A204.1 (cell line): Measurements from ENCODE around the gene DCHS2.
"Not testable (repeated sequence)": the region's sequence is repeated elsewhere in the genome, so short reads cannot be mapped to it uniquely, and the experiment has no call there.

Experiments used
- FAIRE-seq: peaks from 2 replicates; lab custom pipeline; 2012; peaks lifted over from hg19 to GRCh38; lab: Jason Lieb, UNC

Gene DCHS2

DNA sequence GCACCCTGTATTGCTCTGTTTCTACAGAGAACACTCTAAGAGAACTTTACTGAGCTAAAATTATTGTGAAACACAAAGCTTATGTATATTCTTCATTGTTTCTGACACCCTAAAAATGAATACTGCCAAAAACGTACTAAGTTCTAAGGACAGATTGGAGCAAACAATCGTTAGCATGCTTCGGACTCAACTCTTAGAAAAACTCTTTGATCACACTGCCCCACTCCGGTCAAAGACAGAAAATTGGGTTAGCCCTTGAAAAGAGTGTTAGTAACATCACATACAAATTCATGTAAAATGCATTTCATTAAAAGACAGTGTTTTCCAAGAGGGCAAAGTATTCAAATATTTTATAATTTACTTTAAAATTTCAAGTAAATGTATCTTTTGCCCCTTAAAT is 177.4 kb downstream of the DCHS2 start:
- FAIRE-seq, result no peak

DNA sequence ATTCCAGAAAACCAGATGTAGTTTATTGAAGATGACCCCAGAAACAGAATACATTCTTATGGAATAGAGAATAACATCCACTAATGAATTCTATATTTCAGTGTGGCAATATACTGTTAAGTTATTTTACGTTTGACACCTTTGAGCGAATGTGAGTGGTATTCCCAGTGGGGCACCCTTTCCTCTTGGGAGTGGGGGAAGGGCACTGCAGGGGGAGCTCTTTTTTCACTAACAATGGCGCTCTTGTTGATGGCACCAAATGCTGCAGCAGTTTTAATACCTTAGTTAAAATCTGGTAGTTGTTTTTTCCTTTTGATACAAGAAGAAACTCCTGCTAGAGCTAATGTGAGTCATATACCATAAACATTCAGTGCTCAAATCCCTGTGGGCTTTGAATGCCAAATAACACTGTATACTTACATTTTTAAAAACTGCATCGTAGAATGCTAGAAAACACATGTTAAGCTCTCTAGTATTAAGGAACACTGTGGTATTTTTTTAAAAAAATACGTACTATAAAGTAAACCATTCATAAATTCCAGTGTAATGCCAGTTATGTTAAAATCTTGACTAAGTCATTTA is 178.5 kb downstream of the DCHS2 start:
- FAIRE-seq, result no peak

DNA sequence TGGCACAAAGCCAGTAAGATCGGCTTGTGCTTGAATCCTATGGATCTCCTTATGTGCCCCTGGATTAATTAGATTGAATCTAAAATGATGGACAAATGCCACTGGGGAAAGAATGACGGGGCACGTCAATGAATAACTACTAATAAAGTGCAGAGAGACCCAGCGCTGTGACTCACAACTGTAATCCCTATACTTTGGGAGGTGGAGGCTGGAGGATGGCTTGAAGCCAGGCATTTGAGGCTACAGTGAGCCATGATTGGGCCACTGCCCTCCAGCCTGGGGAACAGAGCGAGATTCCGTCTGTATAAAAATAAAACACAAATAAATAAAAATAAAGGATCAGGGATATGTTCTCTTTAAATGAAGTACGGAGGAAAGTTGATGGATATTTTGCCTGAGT is 179.4 kb downstream of the DCHS2 start:
- no peak for FAIRE-seq

DNA sequence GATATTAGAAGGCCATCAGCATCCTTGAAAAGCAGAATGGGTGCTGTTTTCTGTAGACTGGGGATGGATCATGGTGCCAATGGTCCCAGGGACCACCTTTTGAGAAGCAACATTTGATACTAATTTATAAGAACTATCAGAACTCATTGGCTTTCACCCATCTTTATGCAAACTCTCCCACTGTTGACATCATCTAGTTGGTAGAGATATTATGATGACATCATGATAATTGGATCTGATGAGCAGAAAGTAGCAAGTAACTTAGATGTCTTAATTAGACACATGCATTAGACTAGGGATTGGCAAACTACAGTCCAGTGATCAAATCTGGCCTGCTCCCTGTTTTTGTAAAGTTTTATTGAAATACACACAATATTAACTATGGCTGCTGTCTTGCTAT is 181.0 kb downstream of the DCHS2 start:
- no peak for FAIRE-seq

DNA sequence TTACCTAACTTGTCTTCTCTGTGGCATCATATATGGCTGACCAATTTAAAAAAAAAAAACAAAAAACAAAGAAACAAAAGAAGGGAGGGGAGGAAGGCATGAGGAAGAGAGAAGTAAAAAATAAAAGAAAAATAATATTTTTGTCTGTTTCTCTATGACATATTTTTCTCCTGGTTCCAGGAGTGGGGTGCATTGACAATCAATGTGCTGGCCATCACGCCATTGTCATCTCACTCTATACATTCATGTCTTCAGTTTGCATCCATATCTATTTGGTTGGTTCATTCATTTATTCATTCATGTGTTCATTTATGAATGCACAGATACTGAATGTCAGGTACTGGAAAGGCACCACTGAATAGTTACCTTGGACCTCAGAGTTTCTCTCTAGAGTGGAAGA is 183.4 kb downstream of the DCHS2 start:
- no peak for FAIRE-seq

DNA sequence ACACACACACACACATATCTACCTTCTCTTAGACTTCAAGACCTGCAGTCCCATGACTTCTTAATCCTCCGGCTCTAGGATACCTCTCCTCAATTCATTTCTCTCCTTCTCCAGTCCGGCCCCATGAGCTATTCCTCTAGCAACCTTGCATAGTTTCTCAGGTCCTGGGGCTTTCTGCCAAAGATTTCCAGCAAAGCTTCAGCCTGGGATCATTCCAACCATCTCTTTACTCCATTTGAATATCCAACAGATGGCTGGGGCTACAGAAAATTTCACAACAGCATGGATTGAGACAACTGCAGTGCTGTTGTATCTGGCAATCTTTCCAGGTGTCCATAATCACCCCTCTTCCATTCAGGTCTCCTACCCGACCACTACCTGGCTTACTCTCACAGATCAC is 184.1 kb downstream of the DCHS2 start:
- FAIRE-seq, result no peak

DNA sequence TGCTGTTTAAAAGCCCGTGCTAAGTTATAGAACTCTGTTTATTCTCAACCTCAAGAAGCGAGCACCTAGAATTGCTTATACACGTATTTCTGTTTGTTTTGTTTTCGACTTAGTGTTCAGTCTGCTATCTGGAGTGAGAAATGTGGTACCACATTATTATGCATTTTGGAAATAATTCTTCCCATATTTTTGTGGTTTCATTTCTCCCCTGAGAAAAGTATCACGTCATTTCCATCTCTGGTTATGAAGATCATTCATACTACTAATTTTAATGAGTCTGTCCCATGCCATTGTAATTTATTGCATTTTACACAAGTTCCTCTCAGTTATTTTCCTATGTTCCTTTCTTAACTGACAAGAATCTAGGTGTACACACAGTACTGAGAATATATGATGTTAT is 186.0 kb downstream of the DCHS2 start:
- FAIRE-seq, result no peak

DNA sequence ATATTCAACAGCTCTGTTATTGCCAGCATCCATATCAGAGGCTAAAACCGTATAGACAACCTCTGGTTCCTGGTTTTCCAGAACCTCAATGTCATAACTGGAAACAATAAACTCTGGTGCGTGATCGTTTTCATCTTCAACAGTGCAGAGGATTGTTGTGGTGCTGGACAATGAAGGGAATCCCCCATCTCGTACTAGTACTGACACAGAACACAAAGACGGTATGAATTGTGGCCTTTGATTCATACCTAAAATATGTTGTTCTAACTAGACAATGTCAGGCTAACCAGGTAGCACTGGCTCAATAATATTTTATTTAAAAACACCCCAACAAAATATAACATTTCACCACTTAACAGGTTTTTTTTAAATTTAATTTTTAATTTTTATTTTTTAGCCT is 186.9 kb downstream of the DCHS2 start:
- FAIRE-seq, result no peak

DNA sequence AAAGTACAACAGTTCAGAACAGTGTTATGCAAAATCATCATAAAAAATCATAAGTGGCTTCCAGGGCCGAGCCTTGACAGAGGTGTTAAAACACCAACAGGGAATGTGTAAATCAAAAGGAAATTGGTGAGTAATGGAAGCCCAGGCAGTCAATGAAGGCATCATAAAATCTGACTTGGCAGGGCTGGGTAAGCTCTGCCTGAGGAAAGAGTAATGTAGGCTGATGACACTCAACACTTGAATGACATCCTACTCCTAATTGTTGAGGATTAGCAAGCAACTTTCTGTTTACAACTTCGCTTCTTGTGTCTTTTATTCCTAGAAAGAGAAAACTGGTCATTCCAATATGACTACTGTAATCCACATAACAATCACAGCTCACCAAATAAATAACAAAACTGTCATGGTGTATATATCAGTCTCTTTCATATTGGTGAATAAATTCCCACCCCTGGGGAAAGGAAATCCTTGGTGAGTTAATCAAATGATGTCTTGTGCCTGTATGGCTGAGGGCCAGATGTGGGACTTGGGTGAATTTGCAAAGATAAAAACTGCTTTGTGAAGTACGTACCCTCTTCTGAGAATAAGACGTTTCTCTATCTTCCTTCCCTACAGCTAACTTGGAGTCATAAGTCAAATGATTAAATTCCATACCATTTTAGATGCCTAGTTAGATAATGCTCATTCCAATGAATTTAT is 196.8 kb downstream of the DCHS2 start:
- FAIRE-seq, result no peak

DNA sequence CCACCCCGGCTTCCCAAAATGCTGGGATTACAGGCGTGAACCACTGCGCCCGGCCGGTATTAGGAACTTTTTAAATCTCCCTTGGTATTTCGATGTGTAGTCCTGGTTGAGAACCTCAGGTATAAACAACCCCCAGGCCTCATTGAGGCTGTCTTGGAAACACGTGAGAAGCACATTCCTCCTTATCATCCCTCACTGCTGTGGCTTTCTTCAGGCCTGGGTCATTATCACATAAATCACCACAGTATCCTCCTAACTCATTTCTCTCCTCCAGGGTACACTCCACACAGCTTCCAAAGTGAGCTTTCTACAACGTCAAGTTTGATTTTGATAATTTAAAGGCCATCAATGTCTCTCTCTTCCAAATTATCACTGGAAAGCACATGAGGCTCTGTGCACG is 198.2 kb downstream of the DCHS2 start:
- no peak for FAIRE-seq

DNA sequence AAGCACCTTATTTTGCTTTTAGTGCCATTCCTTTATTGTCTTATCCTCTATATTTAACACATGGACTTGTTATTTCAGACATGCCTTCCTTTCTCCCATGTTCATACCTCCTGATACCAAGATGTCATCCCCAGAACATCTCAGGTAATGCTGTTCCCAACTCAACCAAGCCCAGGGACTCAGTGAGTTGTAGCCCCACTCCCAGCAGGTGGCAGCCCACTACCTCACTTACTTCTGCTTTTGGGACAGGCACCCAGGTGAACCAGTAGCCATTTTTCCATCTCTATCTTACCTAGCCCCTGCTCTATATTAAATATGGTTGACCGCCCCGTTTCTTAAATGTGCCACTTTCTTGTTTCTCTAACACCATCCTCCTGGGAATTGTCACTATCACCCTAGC is 199.0 kb downstream of the DCHS2 start:
- FAIRE-seq, result no peak

DNA sequence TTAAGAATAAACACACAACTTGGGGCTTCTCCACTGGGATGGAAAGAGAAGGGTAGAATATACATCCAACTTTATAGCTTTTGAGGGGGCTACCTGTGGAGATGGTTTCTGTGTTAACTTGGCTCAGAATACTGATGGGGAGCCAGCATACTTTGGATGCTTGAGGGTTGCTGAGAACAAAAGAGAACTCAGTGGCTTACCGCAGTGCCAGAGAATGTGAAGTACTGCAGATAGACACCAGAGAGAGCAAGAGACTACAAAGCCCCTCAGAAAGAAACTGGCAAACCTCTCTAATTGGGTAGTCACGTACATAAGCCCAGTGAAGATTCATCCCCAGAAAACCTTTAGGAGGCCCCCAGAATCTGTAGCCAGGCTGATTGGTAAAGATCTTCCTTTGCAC is 214.4 kb downstream of the DCHS2 start:
- FAIRE-seq, result no peak

DNA sequence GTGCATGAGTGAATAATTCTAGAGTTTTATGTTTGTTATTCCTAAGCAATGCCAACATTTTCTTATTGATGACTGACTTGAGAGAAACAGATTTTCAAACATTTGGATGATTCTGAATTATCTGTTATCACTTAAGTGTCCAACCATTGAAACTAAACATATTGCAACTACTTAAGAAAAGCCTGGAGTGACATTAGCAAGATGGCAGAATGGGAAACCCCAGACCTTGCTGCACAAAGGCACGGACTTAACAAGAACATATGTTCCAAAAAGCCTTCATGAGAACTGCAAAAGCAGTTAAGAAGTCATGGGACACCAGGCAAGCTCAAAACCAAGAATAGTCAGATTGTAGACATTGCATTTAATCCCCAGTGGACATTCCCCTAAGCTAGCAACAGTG is 215.1 kb downstream of the DCHS2 start:
- FAIRE-seq, result no peak

DNA sequence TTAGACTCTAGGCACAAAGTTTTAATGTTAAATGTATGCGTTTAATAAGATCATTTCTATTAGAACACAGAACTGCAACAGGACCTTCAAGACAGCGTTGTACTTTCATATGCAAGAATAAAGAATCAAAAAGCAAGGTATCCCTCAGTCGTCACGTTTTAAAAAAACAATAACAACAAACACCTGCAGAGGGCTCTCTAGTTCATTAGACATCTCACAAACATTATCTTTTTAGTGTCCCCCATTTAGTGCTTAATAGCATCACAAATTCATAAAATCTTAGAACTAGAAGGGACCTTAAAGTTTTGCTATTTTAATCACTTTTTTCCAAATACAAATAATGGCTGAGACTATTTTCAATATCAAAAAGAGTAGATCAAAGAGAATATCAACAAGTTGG is 236.6 kb downstream of the DCHS2 start:
- FAIRE-seq, result no peak

DNA sequence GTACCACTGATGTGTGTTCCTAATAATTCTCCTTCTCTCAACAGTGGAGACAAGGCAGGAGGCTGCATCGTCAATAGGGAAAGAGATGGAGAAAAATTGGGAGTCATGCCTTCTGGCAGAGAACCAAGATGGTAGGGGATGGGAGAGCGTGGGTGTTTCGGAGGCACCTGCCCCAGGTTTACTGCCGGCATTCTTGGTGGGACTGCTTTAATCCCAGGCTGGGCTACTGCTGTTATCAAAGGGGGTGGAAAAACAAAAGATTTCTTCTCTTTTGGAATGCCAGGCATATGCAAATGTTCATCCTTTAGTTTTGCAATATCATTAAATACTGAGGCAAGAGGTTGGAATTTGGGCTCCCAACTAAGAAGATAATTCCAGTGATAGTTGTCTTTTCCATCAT is 257.0 kb downstream of the DCHS2 start:
- no peak for FAIRE-seq

DNA sequence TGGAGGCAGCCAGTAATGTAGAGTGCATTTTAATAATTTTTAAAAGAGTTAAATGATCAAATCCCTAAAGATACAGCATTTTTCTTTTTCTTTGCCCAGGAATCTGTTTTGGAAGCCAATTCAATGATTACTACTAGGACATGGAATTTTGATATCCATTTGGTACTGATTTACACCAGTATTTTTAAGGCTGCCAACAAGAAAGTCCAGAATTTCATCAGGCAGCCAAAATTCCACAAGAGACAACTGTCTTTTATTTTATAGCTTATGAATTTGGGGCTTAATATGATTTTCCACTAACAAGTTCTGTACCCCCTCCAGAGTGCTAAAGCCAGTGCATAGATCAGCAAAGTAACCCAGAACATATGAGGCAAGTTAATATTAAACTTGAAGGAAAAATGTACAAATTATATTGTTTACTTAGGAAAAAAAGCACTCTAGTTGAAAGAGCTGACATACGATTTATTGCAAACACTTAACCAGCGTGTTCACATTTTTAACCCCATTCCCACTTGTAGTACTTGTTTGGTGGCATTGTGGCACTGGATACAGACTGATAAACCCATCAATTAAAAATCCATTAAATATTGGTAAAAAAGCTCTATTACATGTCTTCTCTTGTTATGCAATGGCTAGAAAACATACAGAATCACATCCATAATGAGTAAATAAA is 259.7 kb downstream of the DCHS2 start:
- no peak for FAIRE-seq

DNA sequence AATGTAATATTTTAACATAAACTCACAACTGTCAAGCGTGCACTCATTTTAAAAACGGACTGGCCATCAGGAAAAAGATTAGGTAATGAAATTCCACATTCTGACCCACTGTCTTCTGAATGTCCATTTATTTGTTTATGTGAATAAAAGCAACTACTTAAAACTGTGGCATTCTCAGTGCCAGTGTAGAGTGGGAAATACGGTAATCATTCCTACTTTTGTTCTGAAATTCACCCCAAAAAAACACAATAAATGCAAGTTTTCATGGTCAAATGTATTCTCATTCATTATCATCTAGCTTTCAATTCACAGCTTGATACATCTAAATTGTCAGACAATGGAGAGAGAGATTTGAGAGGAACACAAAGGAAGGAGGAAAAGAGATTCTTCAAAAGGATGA is 260.9 kb downstream of the DCHS2 start:
- no peak for FAIRE-seq

DNA sequence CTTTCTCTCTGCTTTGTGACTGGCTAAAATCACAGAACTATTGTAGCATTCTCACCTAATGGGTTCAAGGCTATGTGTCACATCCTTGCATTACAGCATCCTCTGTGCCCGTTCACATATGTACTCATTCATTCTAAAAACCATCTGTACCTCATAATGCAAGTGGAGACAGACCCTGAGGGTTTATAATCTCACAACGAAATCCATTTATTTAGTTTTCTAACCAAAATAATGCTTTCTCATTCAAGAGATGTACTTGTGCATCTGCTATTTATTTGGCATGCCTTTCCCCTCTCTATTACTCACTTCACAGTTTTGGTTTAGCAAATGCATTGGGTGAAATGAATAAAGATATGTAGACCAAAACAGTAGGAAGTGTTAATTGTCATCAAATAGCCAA is 261.5 kb downstream of the DCHS2 start:
- no peak for FAIRE-seq

DNA sequence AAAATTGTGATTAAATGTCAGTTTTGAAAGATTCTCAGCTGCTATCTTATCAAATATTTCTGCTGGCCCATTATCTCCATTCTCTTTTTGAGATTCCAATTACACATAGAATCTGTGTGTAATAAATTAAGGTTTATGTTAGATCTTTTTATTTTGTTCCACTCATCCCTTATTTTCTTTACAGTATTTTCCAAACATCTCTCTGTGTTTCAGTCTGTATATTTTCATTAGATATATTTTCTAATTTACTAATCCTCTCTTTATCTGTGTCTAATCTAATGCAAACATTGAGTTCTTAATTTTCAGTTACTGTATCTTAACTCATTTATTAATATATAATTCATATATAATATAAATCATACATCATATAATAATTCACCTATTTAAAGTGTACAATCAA is 268.7 kb downstream of the DCHS2 start:
- no peak for FAIRE-seq

DNA sequence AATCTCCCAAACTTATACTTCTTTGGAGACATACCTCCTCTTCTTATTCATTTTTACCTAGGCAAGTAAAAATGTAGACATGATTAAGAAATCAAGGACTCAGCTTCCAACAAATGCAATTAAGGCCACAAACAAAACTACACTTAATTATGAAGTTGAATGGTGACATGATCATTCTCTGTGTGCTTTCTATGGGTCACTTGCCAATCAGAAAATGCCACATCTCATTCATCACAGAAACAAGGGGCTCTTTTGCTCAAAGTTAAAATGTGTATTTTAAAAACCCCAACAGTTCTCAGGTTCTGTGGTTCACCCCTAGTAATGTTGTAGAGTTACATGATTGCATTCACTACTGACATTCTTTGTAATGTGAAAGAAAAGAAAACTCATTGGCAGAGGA is 273.5 kb downstream of the DCHS2 start:
- no peak for FAIRE-seq

DNA sequence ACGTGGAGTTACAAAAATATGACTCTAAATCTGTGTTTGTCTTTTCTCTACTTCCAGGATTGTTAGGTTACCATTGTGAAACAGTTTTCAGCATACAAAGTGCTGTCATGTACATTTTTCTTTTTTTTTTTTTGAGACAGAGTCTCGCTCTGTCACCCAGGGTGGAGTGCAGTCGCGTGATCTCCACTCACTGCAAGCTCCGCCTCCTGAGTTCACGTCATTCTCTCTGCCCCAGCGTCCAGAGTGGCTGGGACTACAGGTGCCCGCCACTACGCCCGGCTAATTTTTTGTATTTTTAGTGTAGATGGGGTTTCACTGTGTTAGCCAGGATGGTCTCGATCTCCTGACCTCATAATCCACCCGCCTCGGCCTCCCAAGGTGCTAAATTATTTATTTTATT is 274.2 kb downstream of the DCHS2 start:
- not testable (repeated sequence) for FAIRE-seq

DNA sequence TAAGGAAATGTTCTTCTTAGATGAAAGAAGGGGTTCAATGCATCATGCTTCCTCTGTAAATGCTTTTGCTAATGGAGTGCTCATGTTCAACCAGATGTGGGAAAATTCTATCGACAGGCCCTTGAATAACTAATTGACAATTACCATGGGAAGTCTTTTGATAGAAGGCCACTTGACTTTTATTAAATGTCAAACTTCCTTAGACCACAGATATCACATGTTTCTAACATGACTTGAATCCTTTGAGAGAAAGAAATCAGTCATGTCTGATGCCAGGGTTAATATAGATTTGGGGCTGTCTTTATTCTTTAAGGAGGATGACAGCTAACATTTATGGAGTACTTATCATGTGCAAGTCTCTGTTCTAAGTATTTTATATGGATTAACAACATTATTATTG is 280.1 kb downstream of the DCHS2 start:
- FAIRE-seq, result no peak

DNA sequence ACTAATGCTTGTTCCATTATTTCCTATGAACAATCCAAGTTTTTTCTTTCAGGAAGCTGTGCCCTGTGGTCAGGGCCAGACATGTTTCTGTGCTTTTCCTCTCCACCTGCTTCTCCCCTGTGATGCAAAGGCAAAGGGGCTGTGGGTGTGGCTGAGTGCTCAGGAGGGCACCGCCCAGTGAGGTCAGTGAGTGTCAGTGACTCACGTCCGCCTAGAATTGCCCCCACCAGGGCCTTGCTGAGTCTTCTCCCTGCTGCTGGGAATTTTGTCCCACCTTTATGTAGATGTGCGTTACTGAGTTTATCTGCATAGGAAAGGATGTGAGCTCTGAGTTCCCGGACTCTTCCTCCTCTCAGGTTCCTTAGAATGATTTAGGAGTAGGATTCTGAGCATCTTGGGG is 283.2 kb downstream of the DCHS2 start:
- no peak for FAIRE-seq

DNA sequence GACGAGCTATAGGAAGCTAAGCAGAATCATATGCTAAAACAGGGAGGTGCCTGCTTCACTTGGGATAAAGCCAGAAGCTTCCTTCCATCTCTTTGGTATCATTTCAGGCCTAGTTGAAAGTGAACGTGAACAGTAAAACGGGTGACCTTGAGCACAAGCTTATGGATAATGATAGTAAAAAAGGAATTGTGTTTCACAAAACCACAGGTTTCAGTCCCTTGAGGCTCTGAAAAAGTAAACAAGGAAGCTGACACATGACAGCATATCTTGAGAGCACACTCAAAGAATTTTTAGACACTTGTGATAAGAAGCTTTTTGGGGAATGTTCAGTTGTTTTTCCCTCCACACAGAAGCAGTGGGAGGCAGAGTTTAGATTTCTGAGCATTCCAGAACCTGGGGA is 286.1 kb downstream of the DCHS2 start:
- no peak for FAIRE-seq
